NOMO-1 (cell line): Measurements from ENCODE around the gene TSPAN32.
"Not testable (repeated sequence)": the region's sequence is repeated elsewhere in the genome, so short reads cannot be mapped to it uniquely, and the experiment has no call there.

Experiments used
- DNase-seq, 2 experiments: peaks; one replicate each; lab custom pipeline; 2025; ENCODE audit not compliant: unreplicated experiment in 2 of 2; lab: John Stamatoyannopoulos, UW

TSPAN32 gene

GRCh38 chr11:2360081-2360642 is 58.3 kb downstream of the TSPAN32 start:
- DNase-seq: no peak

- no peak for DNase-seq
Measured at GRCh38 chr11:2361565-2361964, 59.8 kb downstream of the TSPAN32 start.

- DNase-seq: no peak
Measured at GRCh38 chr11:2362414-2362813, 60.6 kb downstream of the TSPAN32 start.

- no peak for DNase-seq
Measured at GRCh38 chr11:2363130-2363529, 61.3 kb downstream of the TSPAN32 start.

- DNase-seq: no peak
Measured at GRCh38 chr11:2363577-2364370, 62.0 kb downstream of the TSPAN32 start.

DNA sequence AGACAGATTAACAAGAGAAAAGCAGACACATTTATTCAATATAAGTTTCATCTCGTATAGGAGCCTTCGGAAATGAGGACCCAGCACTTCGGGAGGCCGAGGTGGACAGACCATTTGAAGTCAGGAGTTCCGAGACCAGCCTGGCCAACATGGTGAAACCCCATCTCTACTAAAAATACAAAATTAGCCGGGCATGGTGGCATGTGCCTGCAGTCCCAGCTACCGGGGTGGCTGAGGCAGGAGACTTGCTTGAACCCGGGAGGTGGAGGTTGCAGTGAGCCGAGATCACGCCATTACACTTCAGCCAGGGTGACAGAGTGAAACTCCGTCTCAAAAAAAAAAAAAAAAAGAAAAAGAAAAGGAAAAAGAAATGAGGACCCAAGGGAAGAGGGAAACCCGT is 62.6 kb downstream of the TSPAN32 start:
- DNase-seq: not testable (repeated sequence)

DNA sequence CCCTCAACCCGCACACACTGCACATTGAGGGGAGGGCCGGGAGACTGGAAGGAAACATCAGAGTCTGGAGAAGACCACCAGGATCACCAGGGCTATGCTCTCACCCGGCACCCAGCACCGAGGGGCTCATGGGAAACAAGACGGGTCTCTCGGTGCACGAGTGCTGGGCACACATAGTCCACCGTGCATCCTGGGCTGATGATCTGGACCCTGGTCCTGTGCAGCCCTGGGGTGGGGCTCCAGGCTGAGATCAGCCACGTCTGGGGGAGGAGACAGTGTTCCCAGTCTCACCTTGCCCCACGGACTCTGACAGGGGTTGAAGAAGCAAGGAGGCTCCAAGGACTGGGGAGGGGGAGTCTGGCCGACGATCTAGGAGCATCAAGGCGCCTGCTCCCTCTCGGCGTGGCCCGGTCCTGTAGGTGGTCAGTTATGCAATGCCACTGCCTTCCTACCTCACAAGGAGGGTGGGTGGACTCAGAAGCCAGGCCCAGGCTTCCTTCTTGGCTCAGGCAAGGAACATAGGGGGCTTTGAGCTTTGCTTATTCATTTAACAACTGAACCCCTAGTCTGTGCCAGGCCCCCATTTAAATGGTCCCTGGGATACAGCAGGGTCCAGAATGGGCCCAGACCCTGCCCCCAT is 63.9 kb downstream of the TSPAN32 start:
- no peak for DNase-seq

DNA sequence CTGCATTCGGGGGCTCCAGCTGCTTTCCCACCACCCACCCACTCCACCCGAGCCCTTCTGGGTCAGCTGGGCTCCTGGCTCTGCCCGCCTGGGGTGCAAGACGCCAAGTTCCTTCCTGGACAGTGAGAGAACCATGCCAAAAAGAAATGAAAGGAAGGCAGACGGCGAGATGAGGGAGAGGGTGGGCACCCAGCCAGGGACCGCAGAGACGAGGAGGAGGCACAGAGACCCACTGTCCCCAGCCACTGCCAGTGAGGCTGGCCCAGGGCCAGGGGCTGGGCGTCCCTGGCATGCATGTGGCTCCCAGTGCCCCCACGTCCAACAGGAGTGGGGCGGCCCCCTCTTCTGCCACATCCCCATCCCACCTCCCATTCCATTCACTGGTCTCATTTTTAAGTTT is 64.5 kb downstream of the TSPAN32 start:
- DNase-seq: no peak

- DNase-seq: no peak
Measured at GRCh38 chr11:2366733-2367132, 64.9 kb downstream of the TSPAN32 start.

GRCh38 chr11:2367266-2368160 is 65.7 kb downstream of the TSPAN32 start:
- no peak for DNase-seq
